Fibroblast of pulmonary artery (primary cell): ENCODE data around the gene OVOL1.

Source experiments
- DNase-seq: peaks from one replicate; pipeline ENCODE4 v3.0.0-alpha.2; 2010; ENCODE audit warnings: low read depth
- H3K4me3 ChIP-seq: replicated peaks from 2 replicates; pipeline ENCODE4 v1.5.1; 2011; ENCODE audit warnings: low read depth, mild to moderate bottlenecking, control low read depth, low read length, moderate library complexity
- TF ChIP-seq, protein P1 (sequence below): IDR thresholded peaks from 2 replicates; pipeline ENCODE4 v1.5.1; 2011; ENCODE audit warnings: mild to moderate bottlenecking, control low read depth, low read length, inconsistent platforms; ENCODE audit errors: missing control alignments

OVOL1 gene

GRCh38 chr11:65792456-65792855 lies 5.6 kb downstream of the OVOL1 start:
- TF ChIP-seq, protein P1, sequence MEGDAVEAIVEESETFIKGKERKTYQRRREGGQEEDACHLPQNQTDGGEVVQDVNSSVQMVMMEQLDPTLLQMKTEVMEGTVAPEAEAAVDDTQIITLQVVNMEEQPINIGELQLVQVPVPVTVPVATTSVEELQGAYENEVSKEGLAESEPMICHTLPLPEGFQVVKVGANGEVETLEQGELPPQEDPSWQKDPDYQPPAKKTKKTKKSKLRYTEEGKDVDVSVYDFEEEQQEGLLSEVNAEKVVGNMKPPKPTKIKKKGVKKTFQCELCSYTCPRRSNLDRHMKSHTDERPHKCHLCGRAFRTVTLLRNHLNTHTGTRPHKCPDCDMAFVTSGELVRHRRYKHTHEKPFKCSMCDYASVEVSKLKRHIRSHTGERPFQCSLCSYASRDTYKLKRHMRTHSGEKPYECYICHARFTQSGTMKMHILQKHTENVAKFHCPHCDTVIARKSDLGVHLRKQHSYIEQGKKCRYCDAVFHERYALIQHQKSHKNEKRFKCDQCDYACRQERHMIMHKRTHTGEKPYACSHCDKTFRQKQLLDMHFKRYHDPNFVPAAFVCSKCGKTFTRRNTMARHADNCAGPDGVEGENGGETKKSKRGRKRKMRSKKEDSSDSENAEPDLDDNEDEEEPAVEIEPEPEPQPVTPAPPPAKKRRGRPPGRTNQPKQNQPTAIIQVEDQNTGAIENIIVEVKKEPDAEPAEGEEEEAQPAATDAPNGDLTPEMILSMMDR: no peak
- no peak overlapping the region for H3K4me3 ChIP-seq
- no peak for DNase-seq

- no peak overlapping the region for H3K4me3 ChIP-seq
- no peak for DNase-seq
Measured at GRCh38 chr11:65793144-65793581, 6.3 kb downstream of the OVOL1 start.

DNA sequence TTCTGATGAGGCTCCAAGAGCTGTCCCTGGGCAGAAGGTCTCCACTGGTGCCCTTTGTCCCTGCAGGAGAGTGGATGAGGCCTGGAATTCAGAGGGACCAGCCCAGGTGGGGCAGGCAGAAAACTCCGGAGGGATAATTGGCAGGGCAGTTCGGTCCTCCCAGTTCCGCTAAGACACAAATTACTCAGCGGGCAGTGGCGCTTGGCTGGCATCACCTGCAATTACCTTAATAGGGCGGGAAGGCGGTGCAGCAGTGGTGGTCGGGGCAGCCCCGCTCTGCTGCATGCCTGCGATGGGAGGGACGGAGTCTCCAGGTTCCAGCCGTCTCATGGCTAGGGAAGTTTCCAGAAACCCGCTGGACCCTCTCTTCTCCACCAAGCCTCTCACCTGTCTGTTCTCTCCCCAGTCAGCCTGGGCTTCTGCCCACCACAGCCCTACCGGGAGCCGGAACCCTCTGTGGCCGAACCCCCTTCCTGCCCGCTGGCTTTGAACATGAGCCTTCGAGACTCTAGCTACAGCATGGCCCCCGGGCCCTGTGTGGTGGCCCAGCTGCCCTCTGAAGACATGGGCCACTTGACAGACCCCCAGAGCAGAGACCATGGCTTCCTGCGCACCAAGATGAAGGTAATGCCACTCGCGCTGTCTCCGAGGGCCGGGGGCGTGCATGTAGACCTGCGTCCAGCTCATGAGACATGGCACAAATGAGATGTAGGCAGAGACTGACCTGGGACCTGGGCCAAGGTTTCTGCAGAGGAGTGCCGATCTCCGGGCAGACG lies 7.0 kb downstream of the OVOL1 start:
- TF ChIP-seq, protein P1: no peak
- H3K4me3 ChIP-seq: no peak overlapping the region
- no peak for DNase-seq

More at GRCh38 chr11:65793144-65793581, 6.3 kb downstream of the OVOL1 start:
- TF ChIP-seq, protein P1: no peak

GRCh38 chr11:65794570-65795510 lies 8.0 kb downstream of the OVOL1 start:
- no peak overlapping the region for H3K4me3 ChIP-seq
- DNase-seq: no peak
- TF ChIP-seq, protein P1: no peak

- no peak for DNase-seq
- TF ChIP-seq, protein P1: no peak
- H3K4me3 ChIP-seq: no peak overlapping the region
Measured at GRCh38 chr11:65796726-65797601, 10.1 kb downstream of the OVOL1 start.

DNA sequence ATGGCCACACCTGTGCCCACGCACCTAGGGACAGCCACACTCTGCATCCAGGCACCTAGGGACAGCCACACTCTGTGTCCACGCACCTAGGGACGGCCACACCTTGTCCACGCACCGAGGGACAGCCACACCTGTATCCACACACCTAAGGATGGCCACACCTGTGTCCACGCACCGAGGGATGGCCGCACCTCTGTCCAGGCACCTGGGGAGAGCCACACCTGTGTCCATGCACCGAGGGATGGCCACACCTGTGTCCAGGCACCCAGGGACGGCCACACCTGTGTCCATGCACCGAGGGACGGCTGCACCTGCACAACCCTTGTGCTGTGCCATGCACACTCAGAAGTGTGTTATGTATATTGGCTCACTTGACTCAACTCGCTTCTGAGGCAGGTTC lies 10.8 kb downstream of the OVOL1 start:
- TF ChIP-seq, protein P1: no peak
- no peak for DNase-seq
- H3K4me3 ChIP-seq: no peak overlapping the region
